GM21529 (cell line): Measurements from ENCODE around the gene TP73.

Source experiments
- ATAC-seq: cut with Tn5 transposase; IDR thresholded peaks from one replicate; pipeline ENCODE4 v1.9.1; 2021; ENCODE audit not compliant: unreplicated experiment

The TP73 gene

GRCh38 chr1:3651930-3652547 is at the start of gene TP73:
TSS of gene TP73 (plus strand) at chr1:3652516. CDS start at chr1:3682366, 29,850 bp downstream.
- ATAC-seq: no peak

DNA sequence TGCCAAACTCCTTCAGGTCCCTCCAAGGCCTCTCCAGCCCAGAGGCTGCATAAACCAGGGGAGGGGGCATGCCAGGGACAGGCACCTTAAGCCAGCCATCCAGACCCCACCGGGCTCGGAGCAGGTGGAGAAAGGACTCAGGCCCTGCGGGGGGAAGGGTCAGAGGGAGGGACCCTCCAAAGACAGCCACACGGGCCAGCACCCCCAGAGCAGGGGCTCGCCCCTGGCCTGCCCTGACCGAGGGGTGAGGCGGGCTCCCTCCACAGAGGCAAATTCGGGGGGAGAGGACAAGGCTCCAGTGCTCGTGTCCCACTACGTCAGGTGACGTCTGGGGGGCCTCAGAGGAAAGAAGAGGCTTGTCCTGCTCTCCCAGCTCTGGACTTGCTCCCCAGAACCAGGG is 49.2 kb upstream of the TP73 start:
- no peak for ATAC-seq

GRCh38 chr1:3603571-3604467 is 48.5 kb upstream of the TP73 start:
- ATAC-seq: no peak

- no peak for ATAC-seq
Observed at GRCh38 chr1:3604468-3604974, 47.8 kb upstream of the TP73 start.

DNA sequence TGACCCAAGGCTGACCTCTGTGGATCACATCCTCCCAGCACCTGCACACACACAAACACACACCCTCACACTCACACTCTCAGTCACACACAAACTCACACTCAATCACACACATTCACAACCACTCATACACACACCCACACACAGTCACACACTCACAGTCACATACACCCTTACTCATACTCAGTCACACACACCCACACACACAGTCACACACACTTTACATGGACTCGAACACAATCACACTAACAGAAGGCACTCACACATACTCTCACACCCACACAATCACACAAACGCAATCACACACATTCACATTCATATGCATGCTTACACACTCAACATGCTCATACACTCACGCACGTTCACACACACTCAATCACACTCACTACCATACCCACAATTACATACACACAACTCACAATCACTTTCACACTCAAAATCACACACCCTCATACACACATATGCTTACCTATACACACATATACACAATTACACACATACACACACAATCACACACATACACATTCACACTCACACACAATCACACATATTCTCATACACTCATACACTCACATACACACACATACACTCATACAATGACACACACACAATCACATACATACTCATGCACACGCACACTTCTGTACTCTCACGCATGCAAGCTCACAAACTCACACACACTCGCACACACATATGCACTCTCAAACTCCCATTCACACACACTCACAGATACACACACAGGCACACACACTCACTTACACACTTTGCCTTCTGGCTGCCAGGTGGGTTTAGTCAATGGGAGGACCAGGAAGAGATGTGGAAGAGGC is 47.1 kb upstream of the TP73 start:
- no peak for ATAC-seq

- ATAC-seq: no peak
Observed at GRCh38 chr1:3606779-3607702, 45.3 kb upstream of the TP73 start.

GRCh38 chr1:3607703-3608065 is 44.6 kb upstream of the TP73 start:
- ATAC-seq: no peak

DNA sequence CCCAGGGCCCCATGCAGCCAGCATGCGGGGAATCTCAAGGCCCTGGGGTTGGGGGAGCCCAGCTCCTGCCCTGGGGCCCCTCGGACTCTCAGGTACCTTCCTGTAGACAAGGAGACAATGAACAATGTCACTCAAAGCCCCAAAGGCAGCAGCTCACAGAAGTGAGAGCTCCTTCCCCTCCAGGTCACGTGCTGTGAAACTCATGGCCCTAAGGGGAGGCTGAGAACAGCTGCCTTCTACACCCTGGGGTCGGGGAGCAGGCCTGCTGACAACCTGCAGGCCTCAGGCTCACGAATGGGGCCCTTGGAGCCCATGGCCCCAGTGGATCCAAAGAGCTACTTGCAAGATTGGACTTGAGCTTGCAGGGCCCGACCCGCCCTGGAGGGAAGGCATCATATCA is 44.2 kb upstream of the TP73 start:
- ATAC-seq: no peak

- no peak for ATAC-seq
Observed at GRCh38 chr1:3609016-3609768, 43.1 kb upstream of the TP73 start.

DNA sequence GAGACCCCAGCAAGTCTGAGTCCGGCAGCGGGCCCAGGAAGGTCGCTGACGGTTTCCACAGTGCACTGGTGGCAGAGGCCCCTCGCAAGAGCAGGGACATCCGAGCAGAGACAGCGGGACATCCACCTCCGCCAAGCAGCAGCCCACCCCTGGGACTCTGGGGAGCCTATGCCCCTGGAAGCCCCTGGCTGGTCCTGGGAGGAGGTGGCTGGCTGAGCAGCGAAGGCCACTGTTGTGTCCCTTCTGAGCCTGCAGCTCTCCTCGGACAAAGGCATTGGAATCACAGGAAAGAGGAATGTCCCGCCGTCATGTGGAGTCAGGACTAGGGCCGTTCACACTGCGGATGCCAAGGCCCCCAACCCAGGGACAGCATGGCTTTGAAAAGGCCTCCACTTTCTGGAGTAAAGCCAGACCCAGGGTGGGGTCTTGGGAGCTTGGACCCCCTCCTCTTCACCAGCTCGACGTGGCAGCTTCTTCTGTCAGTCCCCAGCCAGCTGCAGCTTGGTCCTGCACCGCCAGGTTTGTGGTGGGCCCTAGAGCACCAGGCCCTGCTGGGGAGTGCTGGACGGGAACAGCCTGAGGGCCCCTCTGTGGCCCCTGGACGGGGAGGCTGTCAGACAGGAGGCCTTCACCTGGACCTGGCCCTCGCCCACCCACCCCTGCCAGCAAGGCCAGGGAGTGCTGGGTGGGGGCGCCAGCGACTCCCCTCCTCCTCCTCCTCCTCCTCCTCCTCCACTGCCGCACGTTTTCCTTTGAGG is 42.4 kb upstream of the TP73 start:
- ATAC-seq: no peak

- no peak for ATAC-seq
Observed at GRCh38 chr1:3610527-3611169, 41.7 kb upstream of the TP73 start.

DNA sequence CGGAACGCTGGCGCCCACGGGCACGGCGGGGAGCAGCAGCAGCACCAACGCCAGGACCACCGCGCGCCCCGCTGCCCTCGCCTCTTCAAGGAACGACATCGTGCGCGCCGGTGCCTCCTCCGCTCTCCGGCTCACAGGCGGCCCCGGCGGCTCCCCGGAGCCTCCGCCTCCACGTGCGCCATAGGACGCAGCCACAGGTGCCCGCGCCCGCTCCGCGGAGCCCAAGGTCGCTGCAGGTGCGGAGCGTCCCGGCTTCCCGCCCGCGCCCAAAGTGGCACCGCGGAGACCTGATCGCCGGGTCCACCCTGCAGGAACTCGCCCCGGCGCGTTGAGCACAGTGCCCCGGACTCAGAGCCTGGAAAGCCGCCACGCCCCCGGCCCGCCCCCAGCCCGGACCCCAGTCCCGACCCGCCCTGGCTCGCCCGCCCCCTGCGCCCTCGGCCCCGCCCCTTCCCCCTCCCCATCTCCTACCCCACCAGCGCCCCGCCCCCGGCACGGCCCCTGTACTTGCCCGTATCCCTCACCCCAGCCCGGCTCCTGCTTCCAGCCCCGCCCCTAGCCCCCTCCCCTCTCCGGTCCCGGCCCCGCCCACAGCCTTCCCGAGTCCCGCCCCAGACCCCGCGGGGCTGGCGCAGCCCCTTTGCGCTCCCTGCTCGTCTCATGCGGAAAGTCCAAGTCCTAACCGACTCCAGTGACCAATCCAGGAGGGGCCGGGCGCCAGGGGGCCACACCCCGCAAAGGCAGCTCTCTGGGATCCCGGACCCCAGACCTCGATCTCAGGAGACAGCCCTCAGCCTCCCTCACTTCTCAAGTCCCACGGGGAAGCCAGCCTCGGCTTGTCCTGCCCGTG is 40.9 kb upstream of the TP73 start, which contains the start of gene MEGF6:
Gene MEGF6, minus strand, starts transcription at position 339 of the 850 bp plus-strand sequence. Its CDS starts 240 bp downstream, at position 99.
- no peak for ATAC-seq

DNA sequence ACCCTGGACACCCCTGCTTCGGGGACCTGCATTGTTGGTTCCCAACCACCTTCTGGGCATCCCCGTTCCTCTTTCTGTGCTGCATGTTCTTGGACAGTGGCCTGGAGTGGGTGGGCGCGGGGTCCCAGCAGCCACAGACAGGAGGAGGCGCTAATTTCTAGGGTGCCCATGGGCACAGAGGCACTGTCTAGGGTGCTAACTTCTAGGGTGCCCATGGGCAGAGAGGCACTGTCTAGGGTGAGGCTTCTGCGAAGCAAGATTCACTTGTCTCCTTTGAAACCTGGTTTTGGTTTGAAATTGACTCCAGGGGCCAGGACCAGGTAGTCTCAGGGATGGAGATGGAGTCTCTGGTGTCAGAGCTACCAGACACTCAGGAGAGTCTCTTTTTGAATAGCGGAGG is 40.2 kb upstream of the TP73 start:
- ATAC-seq: no peak

GRCh38 chr1:3614755-3615742 is 37.3 kb upstream of the TP73 start:
- no peak for ATAC-seq

DNA sequence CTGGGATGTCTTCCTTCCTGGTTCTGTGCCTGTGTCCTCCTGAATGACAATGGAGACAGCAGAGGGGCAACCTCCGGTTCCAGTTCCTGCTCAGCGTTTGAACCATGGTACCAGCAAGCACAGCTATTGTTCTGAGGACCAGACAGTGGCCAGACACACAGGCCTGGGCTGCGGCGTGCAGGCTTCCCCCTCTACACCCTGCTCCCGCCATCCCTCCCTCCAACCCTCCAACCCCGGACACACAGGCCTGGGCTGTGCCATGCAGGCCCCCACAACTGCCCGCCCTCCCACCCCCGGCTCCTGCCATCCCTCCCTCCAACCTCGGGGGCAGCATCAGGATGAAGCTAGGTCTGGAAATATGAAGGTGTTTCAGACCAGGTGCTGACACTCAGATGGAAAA is 35.5 kb upstream of the TP73 start:
- no peak for ATAC-seq

DNA sequence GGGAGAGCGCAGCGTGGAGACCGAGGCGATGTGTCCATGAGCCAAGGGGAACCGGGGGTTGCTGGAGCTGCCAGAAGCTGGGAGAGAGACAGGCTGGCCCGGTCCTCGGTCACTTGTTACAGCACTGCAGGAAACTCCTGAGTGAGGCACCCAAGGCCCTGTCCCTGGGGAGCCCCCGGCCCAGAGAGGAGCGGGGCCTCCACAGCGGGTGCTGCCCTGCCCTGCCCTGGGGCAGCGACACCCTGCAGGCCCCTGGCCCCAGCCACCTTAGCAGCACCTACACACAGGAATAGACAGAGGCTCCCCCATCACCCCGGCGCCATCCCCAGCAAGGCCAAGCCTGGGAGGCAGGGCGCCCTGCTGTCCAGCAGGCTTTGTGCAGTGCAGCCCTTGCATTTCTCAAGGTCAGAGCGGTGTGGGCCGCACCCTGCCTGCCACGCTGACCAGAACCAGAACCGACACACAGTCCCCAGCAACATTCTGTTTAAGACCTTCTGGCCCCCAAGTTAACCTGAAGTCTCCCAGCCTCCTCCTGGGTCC is 34.4 kb upstream of the TP73 start:
- ATAC-seq: no peak
